Measurements from ENCODE around the gene ZNF138.

The ZNF138 gene

DNA sequence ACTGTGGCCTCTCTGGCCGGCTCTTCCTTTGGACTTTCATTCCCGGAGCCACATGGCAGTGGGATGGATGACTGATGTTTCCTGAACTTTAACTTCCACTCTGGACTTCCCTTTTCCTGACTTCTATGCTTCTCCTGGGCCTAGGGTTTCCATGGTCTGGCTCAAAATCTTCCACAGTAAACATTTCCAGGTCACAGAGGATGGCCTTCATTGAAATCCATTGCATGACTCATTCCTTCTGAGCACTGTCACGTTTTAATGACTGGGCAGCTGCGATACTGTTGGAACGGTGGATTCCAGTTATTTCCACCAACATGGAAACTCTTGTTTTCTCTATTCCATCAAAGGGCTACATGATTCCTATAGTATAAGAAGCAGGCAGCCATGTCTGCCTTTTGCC lies 84.5 kb downstream of the ZNF138 start:
- H3K27ac Mint-ChIP-seq: no peak overlapping the region
- peaks cover 8% of the 10 kb centered on the region for H3K27me3 Mint-ChIP-seq (ENCODE audit: low read depth, poor library complexity)
- H3K4me1 Mint-ChIP-seq: no peaks in the 10 kb centered on the region
- H3K36me3 Mint-ChIP-seq (ENCODE audit: low read depth): peaks cover under 1% of the 10 kb centered on the region
- DNase-seq: no peak
- TF ChIP-seq, protein P1, sequence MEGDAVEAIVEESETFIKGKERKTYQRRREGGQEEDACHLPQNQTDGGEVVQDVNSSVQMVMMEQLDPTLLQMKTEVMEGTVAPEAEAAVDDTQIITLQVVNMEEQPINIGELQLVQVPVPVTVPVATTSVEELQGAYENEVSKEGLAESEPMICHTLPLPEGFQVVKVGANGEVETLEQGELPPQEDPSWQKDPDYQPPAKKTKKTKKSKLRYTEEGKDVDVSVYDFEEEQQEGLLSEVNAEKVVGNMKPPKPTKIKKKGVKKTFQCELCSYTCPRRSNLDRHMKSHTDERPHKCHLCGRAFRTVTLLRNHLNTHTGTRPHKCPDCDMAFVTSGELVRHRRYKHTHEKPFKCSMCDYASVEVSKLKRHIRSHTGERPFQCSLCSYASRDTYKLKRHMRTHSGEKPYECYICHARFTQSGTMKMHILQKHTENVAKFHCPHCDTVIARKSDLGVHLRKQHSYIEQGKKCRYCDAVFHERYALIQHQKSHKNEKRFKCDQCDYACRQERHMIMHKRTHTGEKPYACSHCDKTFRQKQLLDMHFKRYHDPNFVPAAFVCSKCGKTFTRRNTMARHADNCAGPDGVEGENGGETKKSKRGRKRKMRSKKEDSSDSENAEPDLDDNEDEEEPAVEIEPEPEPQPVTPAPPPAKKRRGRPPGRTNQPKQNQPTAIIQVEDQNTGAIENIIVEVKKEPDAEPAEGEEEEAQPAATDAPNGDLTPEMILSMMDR (IDR thresholded peaks at IDR 0.05): no peak
- H3K9me3 Mint-ChIP-seq: peaks cover 90% of the 10 kb centered on the region
- no peak overlapping the region for H3K4me3 Mint-ChIP-seq

DNA sequence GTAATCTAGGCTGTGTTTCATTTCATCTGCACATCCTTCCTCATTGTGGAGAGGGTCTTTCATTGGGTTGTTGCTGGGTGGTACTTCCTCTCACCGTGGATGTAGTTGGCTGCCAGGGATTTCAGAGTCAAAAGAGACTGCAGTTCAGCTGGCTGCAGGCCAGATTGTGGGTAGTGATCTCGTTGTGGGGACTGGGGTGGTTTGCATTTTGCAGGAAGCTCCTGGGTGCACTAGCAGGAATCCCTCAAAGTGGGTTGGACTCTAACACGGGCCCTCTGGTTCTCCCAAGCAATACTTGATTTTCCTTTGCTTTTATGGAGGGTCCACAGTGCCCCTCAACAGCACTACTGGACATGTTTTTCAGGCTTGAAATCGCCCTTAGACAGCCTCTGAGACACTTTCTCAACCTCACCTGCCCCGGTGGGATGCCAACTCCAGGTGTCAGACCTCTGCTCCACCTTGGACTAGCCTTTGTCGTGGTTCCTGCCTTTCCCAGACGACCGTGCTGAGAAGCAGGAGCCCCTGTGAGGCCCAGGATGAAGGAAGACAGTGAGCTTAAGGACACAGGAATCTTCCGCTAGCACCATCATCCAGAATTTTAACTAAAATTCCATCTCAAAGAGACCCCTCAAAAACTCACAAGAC lies 85.0 kb downstream of the ZNF138 start:
- H3K4me1 Mint-ChIP-seq: no peaks in the 10 kb centered on the region
- H3K36me3 Mint-ChIP-seq (ENCODE audit: low read depth): peaks cover 6% of the 10 kb centered on the region
- TF ChIP-seq, protein P1 (IDR thresholded peaks at IDR 0.05): no peak
- H3K27ac Mint-ChIP-seq: no peak overlapping the region
- H3K27me3 Mint-ChIP-seq (ENCODE audit: low read depth, poor library complexity): peaks cover 6% of the 10 kb centered on the region
- no peak overlapping the region for H3K4me3 Mint-ChIP-seq
- H3K9me3 Mint-ChIP-seq: peaks cover 90% of the 10 kb centered on the region
- no peak for DNase-seq

DNA sequence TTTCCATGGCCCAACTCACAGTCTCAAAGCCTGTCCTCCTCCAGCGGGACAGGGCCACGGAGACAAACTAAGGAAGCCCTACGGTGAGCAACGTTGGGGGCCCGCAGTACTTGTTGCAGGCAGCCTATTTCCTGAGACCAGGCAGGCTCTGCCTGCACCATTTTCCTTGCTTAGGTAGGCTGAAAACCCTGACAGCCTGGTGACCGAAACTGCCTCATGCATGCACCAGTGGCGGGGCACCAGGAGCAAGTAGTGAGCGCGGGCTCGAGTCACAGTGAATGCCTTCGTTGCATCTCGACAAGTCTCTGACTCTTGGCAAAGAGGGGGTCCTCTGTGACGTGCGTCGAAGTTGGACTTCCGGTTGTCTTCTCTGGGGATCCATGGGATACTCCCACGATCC lies 85.6 kb downstream of the ZNF138 start:
- Mint-ChIP-seq H3K9me3 (peaks cover 92% of the 10 kb centered on the region), H3K4me1 (no peaks in the 10 kb centered on the region), H3K4me3 (no peak overlapping the region), H3K27me3 (ENCODE audit: low read depth, poor library complexity) (peaks cover 6% of the 10 kb centered on the region), H3K36me3 (ENCODE audit: low read depth) (peaks cover 6% of the 10 kb centered on the region), H3K27ac (no peak overlapping the region)
- TF ChIP-seq, protein P1 (IDR thresholded peaks at IDR 0.05): no peak
- DNase-seq: no peak

DNA sequence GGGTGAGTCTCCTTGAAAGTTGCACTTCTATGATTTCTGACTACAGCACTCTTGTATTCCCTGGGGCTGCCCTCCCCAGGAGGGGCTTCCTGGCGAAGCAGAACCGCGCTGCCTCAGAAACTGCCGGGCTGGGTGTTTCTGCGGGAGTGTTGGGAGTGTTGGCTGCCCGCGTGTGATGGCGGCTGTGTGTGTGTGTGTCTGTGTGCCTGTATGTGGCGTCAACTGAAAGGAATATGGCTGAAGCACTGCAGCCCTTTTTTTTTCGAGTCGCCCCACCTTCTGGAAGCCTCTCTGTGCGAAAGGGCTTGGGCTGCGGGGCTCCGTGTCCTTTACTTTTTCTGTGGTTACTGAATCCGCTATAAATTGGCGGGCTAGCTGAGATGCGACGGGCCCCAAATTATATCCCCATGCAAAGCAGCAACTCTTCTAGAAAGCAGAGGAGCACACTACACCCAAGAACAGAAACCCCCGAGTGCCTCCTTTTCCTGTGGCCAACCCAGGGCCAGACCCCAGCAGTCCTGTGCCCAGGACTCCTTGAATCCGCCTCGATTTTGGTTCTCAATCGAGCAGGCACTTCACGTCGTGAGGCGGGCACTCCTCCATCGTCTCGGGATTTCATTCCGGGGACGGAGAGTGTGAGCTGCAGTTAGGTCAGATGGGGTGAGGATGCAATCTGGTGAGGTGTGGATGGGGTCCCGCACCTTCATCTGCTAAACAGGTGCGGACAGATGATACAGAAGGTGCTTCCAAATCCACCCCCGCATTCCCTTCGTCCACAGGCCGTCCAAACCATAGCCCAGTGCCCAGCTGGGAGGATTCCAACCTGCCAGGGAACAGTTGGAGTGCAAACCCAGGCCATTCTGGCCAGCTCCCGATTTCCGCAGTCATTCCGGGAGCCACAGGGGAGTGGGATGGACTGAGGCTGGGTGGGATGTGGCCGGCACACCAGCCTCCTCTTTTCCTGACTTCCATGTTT lies 86.4 kb downstream of the ZNF138 start:
- no peaks in the 10 kb centered on the region for H3K4me1 Mint-ChIP-seq
- H3K27me3 Mint-ChIP-seq (ENCODE audit: low read depth, poor library complexity): peaks cover 12% of the 10 kb centered on the region
- peaks cover 93% of the 10 kb centered on the region for H3K9me3 Mint-ChIP-seq
- no peak overlapping the region for H3K4me3 Mint-ChIP-seq
- TF ChIP-seq, protein P1 (IDR thresholded peaks at IDR 0.05): no peak
- no peak overlapping the region for H3K27ac Mint-ChIP-seq
- no peak for DNase-seq
- peaks cover 6% of the 10 kb centered on the region for H3K36me3 Mint-ChIP-seq (ENCODE audit: low read depth)

DNA sequence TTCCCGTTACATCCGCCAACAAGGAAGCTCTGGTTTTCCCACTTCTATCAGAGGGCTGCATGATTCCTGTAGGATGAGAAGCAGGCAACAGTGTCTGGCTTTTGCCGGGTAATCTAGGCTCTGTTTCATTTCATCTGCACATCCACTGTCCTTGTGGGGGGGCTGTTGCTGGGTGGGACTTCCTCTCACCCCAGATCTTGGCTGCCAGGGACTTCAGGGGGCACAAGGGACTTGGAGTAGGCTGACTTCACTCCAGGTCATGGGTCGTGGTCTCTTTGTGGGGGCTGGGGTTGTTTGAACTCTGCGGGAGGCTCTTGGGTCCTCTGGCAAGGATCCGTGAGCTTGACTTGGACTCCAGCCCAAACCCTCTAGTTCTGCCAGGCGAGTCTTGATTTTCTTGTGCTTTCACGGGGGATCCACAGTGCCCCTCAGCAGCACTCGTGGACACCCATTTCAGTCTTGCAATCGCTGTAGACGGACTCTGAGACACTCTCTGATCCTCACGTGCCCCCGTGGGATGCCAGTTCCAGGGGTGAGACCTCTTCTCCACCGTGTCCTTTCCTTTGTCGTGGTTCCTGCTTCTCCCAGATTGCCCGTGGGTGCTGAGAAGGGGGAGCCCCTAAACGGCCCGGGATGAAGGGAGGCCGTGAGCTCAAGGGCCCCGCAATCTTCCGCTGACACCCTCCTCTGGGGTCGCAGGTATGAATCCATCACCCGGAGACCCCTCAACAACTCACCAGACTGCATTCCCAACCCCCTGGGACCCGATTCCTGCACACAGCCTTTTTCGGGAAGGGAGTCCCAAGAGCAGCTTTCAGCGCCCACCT lies 87.4 kb downstream of the ZNF138 start:
- Mint-ChIP-seq H3K4me3 (no peak overlapping the region), H3K4me1 (no peaks in the 10 kb centered on the region), H3K27ac (no peak overlapping the region), H3K27me3 (ENCODE audit: low read depth, poor library complexity) (peaks cover 19% of the 10 kb centered on the region), H3K9me3 (peaks cover 85% of the 10 kb centered on the region), H3K36me3 (ENCODE audit: low read depth) (peaks cover 6% of the 10 kb centered on the region)
- TF ChIP-seq, protein P1 (IDR thresholded peaks at IDR 0.05): no peak
- DNase-seq: no peak

All from nephron progenitor cell (in vitro differentiated cells).